GM19397 (cell line): ENCODE results near the gene AUTS2.

Experiments
- ATAC-seq: cut with Tn5 transposase; IDR thresholded peaks from one replicate; pipeline ENCODE4 v1.9.1; 2021; ENCODE audit warnings: mild to moderate bottlenecking, moderate library complexity; ENCODE audit not compliant: unreplicated experiment

The AUTS2 gene

DNA sequence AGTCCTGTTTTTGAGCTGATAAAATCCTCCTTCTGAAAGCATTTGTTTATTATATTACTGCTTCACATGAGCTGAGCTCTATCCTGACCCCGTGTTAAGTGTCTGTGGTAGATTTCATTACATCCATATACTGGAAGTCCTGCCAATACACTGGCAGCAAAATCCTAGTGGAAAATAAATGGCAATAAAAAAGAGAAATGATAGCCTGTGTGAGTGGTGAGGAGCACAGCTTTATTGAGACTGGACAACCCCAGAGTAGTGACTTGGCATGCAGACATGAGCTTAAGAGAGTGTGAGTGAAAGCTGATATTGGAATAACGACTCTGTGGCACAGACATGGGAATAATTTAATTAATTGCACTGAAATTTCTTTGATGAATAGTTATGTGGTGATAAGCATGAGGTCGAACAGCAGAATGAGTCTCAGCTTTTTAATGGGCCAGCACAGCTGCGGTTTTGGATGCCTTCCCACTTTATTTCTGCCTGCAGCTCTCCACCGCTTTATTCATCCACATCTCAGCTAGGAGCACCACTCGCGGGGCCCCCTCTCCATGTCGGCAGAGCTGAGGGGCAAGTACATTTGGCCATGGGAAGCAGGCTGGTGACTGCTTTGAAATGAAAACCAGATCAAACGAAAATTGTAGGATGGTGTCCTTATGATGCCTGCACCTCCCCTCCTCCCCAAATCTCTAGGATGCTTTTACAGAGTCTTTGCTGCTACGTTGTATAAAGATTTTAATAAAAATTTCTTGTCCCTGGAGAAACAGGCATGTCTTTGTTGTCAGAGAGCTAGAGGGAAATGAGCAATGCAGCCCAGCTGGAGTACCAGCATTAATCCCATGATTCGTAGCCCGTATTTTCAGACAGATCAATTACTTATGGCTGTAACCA, 494.3 kb downstream of the AUTS2 start:
- no peak for ATAC-seq

DNA sequence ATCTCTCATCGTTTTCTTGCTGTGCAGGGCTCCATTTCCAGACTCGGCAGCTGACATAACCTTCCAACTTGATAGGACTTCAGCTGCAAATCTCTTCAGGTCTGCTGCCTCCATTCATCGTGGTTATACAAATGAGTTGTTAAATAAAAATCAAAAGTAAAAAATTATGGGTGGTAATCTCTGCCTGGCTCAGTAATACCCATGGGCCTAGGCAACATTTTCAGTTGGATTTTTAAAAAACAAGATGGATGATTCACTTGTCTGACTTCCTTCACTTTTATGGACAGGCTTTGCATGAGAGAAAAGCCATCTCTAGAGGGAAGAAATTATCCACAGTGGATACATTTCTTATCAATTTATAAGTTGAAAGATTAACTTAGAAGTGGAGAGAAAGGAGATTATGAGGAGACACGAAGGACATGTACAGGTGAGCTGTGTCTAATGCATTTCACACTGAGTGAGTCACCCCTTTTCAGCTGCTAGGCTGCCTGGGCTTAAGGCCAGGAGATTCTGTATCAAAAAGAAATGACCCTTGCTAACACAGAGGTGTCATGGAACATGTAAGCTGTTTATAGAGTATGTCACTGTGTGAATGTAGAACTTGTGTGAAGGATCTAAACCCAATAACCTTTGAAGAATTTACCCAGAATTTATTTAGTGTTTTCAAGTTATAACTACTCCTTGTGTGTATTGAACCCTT, 495.1 kb downstream of the AUTS2 start:
- no peak for ATAC-seq

DNA sequence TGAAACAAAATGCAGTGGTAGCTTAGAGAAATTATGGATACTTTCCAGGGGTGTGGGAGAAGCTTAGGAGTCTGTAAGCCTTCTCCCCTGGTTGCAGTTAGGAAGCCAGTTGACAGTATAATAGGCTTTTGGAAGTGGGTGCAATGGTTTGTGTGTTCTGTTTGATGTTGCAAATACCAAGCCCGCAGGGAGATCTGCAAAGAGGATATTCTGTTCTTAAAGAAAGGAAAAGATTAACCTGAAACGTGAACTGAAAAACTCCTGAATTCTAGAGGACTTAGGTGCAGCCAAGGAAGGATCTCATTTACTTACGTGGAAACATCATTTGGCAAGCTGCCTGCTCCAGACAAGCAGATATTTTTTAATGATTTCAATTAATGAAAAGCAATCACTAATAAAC, 496.6 kb downstream of the AUTS2 start:
- no peak for ATAC-seq

DNA sequence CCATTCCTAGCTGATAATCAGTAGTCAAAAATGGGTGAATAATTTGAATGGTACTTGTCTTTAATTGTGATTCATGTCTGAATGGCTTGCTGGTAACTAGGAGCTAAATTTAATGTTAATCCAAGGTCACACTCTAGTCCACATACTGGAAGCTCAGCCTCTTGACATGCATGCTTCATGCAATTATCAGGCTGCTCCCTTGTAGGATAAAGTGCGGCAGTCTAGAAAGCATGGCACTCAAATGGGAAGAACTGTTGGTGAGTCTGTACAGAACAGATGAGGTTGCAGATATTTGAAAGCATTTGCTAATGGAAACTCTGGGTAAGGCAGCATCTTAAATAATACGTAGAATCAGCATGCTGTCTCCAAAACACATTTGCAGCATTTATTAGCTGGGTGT, 499.4 kb downstream of the AUTS2 start:
- ATAC-seq: no peak

DNA sequence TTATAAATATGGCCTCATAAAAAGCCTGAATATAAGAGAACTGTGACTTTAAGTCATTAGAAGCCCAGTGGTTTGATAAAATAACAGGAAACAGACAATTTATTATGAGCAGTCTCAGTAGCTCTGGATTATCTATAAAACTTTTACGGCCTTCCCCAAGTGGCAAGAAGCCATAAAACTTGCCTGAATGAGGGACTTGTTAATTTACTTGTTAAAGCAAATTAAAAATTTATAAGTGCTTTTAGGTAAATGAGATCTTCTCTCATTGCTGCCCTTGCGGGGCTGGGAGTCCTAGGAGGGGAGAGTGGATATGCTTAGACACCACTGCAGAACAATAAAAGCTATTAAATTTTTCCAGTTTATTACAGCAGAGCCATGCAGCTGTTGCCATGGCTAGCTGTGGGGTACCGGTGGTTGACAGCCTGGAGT, 499.9 kb downstream of the AUTS2 start:
- ATAC-seq: no peak

DNA sequence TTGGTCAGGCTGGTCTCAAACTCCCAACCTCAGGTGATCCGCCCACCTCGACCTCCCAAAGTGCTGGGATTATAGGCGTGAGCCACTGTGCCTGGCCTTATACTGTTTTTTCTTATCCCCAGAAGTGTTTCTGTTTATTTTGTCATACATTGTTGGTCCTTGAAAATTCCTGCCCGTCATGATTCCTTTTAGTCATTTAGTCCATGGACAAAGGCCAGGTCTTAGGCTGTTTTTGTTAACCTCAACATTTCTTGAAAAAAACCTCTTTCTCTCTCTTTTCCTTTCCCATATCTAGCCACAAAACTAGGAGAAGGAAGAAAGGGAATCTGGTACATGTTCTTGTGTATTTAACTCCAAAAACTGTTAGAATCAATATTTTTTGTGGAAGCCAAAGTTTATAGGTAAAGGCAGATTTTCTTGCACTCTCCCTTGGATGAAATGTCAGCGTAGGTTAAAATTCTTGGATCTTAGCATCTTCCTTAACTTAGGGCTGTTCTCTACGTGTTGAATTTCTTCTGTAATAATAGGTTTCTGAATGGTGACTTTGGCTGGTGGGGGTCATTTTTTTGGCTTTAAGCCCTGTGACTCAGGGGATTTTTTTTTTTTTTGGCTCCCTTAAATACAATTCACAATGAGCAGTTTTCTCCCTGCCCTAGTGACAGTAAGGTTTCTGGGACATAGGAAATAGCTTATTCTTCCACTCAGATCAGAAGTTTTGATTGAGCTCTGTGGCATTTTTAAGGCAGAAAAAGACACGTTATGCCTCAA, 500.8 kb downstream of the AUTS2 start:
- no peak for ATAC-seq

DNA sequence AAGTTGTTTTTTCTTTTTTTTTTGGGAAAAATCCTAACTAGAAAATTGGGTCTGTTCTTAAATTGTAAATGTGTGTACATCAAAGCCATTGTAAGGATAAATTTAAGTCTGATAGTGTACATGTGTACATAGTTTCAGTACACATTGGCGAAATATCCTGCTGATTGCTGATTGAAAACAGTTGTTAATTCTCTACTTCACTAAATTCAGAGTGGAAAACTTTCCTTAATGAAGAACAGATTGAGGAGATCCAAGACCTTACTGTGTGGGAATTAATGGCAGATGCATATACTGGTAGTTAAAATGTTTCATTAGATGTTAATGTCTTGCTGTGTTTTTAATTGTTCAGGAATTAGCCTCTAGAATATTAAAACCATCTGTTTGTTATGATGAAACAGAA, 506.0 kb downstream of the AUTS2 start:
- ATAC-seq: no peak

DNA sequence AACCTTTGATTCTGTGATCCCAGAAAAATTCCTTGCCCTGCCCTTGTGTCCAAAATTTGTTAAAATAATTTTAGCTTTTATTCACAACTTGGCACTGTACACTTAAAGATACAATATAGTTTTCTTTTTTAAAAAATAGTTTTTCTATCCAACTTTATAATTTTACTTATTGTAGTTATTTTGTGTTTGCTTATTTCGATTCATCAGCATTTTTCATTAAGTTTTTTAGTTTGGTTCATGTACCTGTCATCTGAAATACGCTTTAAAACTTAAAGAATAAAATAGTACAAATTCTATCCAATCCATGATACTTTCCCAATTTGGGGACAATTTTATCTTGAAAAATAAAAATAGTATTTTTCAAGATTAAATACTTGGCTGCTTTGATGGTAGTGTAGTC, 514.8 kb downstream of the AUTS2 start:
- no peak for ATAC-seq

DNA sequence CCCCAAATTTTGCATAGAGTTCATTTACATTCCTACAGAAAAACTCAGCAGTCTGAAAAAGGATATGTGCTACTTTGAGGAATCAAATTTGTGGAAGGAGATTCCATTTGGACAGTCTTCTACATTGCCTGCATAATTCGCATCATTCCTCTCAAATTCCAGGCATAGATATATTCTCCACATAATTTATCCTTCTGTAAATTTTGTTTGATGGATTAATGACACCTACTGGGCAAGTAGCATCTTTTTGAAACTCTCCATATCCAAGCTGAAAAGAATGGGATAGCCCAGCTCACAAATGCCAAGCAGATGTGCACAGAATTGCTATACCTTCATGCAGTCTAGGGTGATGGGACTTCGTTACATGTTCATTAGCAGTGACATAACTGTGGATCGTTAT, 515.3 kb downstream of the AUTS2 start:
- ATAC-seq: no peak

DNA sequence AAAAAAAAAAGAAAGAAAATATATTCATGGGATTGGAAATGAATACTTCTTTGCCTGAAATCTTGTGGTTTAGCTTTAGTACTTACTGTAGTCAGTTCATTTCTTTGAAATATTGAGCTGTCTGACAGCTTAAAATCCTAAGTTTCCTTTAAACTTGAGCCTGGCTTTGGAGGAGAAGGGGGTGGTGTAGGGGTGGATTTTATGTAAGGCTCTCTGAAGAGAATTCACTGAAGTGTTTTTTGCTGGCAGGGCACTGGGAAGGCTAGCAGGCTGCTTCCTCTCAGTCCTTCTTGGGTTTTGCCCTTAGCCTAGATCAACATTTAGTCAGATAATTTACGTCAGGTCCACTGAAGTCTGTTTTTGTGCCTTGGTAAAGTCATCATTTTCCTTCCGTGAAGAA, 516.5 kb downstream of the AUTS2 start:
- no peak for ATAC-seq

DNA sequence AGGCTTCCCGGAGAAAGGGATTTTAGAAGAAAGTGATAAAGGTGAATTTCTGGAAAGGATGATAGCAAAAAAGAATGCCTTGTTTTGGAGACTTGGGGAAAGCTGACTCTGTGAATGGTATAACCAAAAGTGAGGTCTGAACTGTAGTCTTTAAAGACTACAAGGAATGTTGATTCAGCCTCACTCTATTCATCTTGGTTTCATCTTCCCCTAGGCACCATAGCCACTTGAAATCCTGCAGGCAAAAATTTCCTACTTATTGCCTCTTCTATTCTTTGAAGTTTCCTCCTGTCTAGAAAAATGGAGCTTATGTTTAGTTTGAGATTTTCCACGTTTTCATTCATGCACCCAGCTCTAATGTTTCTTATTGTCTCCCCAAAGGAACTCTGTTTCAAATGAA, 518.0 kb downstream of the AUTS2 start:
- no peak for ATAC-seq

DNA sequence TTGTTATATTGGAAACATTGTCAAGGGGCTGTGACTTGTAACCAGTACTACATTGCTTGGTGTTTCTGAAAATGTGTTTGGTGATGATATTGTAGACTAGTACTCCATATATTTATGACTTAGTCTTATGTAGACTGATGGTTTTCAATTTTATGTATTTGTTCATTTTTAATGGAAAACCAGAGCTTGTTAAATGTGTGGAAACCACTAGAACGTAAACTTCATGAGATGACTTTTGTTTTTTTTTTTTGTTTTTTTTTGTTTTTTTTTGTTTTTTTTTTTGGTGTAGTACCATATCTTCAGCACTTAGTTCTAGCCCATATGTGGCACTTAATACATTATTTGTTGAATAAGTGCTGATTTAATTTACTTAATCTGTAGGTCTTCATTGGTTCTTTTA, 518.6 kb downstream of the AUTS2 start:
- ATAC-seq: no peak

DNA sequence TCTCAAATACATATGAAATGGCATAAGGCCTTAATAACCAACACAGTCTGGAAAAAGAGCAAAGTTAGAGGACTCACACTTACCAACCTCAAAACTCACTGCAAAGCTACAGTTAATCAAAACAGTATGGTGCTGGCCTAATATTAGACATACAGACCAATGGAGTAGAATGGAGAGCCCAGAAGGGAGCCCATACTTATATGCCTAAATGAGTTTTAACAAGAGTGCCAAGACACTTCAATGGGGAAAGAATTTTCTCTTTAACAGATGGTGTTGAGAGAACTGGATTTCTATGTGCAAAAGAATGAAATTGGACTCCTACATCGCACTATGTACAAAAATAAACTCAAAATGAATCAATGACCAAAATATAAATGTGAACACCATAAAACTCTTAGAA, 522.6 kb downstream of the AUTS2 start:
- ATAC-seq: no peak

DNA sequence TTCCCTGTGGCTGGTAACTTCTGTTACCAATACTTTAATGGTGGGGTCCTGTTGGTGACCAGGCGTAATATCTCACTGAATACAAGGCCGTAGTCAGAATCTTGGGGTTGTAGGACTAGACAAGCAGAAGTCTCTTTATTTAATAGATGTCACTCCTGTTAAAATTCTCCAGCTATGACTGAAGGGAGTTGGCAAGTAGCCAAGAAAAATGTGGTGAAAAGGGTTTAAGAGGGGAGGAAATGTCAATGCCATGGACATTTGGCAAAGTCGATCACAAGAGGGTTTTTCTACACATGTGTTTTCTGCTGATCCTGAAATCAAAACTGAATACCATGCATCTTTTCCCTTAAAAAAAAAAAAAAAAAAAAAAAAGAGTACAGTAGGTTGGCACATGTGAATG, 533.5 kb downstream of the AUTS2 start:
- no peak for ATAC-seq

DNA sequence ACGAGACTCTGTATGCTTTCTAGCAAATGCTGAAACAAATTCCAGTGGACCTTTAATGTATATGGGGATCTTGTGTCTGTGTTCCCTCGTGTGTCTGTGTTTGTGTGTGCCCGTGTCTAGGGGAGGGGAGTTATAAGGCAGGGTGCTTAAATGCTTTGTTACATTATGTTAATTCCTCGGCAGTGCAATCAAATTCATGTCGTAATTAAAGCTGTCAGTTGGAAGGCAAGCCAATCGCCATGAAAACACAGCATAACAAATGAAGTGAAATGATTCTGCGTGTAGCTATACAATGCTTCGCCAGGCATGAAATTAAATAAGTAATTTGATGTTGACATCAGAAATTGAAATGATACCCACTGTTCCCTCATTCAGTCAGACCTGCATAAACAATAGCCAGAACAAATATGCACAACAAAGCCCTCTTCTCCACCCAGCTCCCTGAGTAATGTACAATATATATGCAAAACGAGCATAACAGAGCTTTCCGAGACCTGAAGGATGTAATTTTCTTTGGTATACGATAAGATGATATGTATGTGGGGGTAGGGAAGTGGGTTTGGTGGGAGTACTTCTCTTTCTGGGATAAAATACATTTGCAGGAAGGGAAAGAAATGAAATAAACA, 534.1 kb downstream of the AUTS2 start:
- no peak for ATAC-seq

DNA sequence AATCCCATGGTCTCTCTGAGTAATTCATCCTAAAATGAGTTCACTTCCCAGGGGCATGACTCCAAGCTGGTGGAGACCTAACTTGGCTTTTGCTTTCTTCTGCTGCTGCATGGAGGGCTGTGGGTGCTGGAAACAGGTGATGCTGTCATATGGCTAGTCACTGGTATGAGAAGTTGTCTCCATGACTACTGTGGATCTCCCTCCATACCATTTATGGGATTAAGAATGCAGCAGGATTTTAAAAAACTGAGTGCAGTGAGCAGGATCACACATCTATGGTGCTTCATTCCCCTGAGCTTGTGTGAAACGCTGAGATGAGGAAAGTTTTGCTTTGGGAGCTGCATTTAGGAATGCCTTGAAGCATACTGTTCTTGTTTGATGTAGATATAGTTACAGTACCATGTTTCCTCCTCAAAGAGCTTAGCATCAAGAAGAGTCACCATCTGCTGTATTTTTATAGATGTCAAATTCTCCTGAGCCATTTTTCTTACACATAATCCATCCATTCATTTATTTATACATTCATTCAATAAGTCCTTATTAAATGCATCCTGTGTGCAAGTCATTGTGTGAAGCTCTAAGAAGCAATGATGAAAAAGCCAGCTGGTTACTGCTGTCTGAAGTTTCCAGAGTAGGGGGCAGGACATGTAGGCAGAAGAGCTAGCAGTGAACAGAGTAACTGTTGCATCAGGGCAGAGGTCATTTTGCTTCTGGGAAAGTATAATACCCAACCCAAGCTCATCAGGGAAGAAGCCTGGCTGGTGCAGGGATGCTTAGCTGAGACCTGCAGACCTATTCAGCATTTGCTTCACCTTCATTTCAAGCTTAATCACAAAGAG, 534.8 kb downstream of the AUTS2 start:
- ATAC-seq: no peak

DNA sequence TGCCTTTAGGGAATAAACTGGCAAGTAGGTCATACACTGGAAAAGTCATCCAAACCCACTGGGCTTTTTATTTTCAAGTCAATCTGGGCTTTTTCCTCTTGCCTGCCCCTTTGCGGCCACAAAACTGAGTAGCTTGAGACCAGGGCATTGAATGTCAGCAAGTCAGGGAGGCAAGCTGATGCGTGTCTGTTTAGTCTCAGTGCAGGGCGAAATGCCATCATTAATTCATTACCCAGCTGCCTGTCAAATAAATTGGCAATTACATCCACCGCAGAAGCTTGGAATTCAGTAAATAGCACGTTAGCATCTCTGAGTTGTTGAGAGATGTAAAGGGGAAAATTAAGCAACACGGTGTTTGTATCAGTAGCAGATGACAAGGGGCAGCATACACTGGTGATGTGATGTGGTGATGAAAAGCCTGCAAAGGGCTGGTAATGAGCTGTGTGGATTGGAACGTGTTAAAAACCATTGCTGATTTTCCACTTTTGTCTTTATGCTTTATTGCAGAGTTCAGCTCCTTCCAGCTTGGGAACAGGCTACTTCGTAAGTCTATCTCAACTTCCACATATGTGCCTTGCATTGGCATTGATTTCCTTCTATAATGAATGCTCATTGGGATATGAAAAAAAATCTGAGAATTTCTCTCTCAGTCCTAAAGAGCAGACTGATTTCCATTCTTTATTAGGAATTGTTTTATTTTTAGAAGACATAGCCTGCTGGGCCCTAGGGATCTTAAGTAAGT, 535.9 kb downstream of the AUTS2 start:
- no peak for ATAC-seq

DNA sequence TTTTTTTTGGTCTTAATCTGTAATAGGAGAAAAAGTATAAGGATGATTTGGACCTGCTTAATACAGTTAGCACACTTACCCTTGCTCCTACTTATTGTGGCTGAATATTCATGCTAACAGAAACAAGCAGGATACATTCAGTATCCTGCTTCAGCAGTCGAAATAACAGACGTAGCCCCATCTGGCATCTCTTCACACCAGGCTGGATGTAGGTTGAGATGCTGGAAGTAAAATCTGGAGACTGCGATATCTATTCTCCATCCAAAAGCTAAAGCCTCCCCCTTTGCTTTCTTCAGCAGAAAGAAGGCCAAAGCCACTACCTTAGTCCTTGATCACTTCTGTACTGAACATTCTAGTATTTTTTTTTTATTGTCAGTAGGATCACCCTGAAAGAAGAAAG, 537.4 kb downstream of the AUTS2 start:
- no peak for ATAC-seq

DNA sequence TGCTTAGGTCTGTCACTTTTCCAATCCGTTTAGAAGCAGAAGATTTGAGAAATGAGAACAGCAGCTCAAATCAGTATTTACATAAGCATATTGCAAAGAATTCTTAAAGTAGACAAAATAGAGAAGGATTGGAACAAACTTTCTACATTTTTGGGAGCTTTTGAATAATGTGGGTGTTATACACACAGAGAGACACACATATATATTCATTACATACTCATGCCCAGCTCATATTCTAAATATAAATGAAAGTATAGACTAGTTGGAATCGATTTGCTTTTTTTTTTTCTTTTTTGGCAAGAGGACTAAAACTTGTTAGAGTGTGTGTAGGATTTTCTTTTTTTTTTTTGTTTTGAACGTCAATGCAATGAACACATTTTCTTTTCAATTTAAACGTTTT, 538.9 kb downstream of the AUTS2 start:
- ATAC-seq: no peak
